Esophagus squamous epithelium (tissue), 5 donors: ENCODE data around the gene COL24A1. TPM values are rescaled to one million over a fixed set of nuclear protein-coding genes. Genes with fewer than 3 reads are reported as not detected.

Experiments used
- DNase-seq: peaks from one replicate; lab custom pipeline; 2025; lab: John Stamatoyannopoulos, UW
- H3K27ac ChIP-seq, 4 donors: fragments of 200-600 bp; sonication (generic); one replicate each; pipeline ENCODE4 v1.5.1; 2016 to 2019; ENCODE audit warnings: mild to moderate bottlenecking in 1 of 4
- H3K27me3 ChIP-seq, 4 donors: fragments of 200-600 bp; sonication (generic); 1 replicate in 3 of 4; 2 replicates in 1 of 4; pipeline versions ENCODE4 v1.5.1 to v1.6.0; 2017 to 2021; ENCODE audit warnings: antibody characterized with exemption in 1 of 4
- H3K36me3 ChIP-seq, 3 donors: fragments of 200-600 bp; sonication (generic); one replicate each; pipeline ENCODE4 v1.5.1; 2016 to 2019
- H3K4me1 ChIP-seq, 3 donors: fragments of 200-600 bp; sonication (generic); one replicate each; pipeline ENCODE4 v1.5.1; 2017 to 2019
- H3K4me3 ChIP-seq, 4 donors: fragments of 200-600 bp; sonication (generic); 1 replicate in 3 of 4; 2 replicates in 1 of 4; pipeline ENCODE4 v1.5.1; 2016 to 2019; ENCODE audit warnings: mild to moderate bottlenecking in 2 of 4, moderate library complexity in 1 of 4
- H3K9me3 ChIP-seq, 3 donors: fragments of 200-600 bp; sonication (generic); one replicate each; pipeline ENCODE4 v1.5.1; 2016 to 2019
- CTCF ChIP-seq, 6 experiments: fragments of 450-650 bp in 4 of 6; fragments of 200-600 bp in 2 of 6; sonication (generic) in 2 of 6; IDR thresholded peaks; one replicate each; pipeline ENCODE4 v1.5.1; 2016 to 2019; ENCODE audit warnings: antibody characterized with exemption in 6 of 6, mild to moderate bottlenecking in 4 of 6, moderate library complexity in 4 of 6
- POLR2A ChIP-seq, 4 donors: fragments of 450-650 bp; IDR thresholded peaks; one replicate each; pipeline ENCODE4 v1.6.1; 2017; ENCODE audit warnings: antibody characterized with exemption in 4 of 4, mild to moderate bottlenecking in 4 of 4, moderate library complexity in 3 of 4
- WGBS, 2 donors: methylation state at CpG; one replicate each; pipeline ENCODE4 v1.1.5; 2018; 5-methylcytosine and 5-hydroxymethylcytosine counted together
- intact Hi-C: fragments of 100-400 bp; cut with DNase I; formaldehyde crosslinking; loops from one replicate; pipeline ENCODE4 v1.15.0; 2022
- total RNA-seq, 4 donors: library from RNA; depleted of rRNA; stranded (reverse); fragments of >200 nt; gene quantifications; one replicate each; pipeline ENCODE4 v1.1.0, GENCODE V29; 2016
- donor health status: DM: yes; HTN: yes; CAD: no.

The COL24A1 gene
- total RNA-seq, 4 donors from 2014 or later: 0.15 to 0.38 TPM; not detected in 2

- Histone ChIP-seq H3K4me1 (peaks cover 0 to 13% (median 0%) of the 10 kb centered on the region in 3 donors), H3K36me3 (no peaks in the 10 kb centered on the region), H3K27ac (peak overlapping the region in 2 of 4 donors; percentile 30 to 64), H3K27me3 (peaks cover 0 to 1% (median 0%) of the 10 kb centered on the region in 4 donors), H3K9me3 (no peaks in the 10 kb centered on the region), H3K4me3 (no peak overlapping the region)
- TF ChIP-seq POLR2A (IDR thresholded peaks at IDR 0.05) (no peak), CTCF (IDR thresholded peaks at IDR 0.05) (no peak)
- 56 to 62% methylated on average over 1 of the region's 1 CpG for WGBS, 2 donors
- intact Hi-C loops: no loop called here
- DNase-seq: no peak
Measured at GRCh38 chr1:86149591-86149990, 7.0 kb downstream of the COL24A1 start.

GRCh38 chr1:86147755-86148154, 8.8 kb downstream of the COL24A1 start:
- TF ChIP-seq CTCF (IDR thresholded peaks at IDR 0.05) (no peak), POLR2A (IDR thresholded peaks at IDR 0.05) (no peak)
- DNase-seq: no peak
- intact Hi-C loops: no loop called here
- Histone ChIP-seq H3K9me3 (no peaks in the 10 kb centered on the region), H3K27ac (no peak overlapping the region), H3K4me3 (no peak overlapping the region), H3K27me3 (no peaks in the 10 kb centered on the region), H3K36me3 (no peaks in the 10 kb centered on the region), H3K4me1 (peaks cover 0 to 11% (median 0%) of the 10 kb centered on the region in 3 donors)
- WGBS, 2 donors: 75 to 91% methylated on average over 2 of the region's 2 CpGs

GRCh38 chr1:86146566-86146965, 10.0 kb downstream of the COL24A1 start:
- H3K4me1 ChIP-seq: peaks cover 0 to 11% (median 0%) of the 10 kb centered on the region in 3 donors
- H3K27ac ChIP-seq: no peak overlapping the region
- 67 to 76% methylated on average over 2 of the region's 2 CpGs for WGBS, 2 donors
- DNase-seq: no peak
- no peaks in the 10 kb centered on the region for H3K9me3 ChIP-seq
- no peaks in the 10 kb centered on the region for H3K27me3 ChIP-seq
- H3K4me3 ChIP-seq: no peak overlapping the region
- TF ChIP-seq CTCF (IDR thresholded peaks at IDR 0.05) (peak in 1 of 6 experiments; percentile 4), POLR2A (IDR thresholded peaks at IDR 0.05) (no peak)
- H3K36me3 ChIP-seq: no peaks in the 10 kb centered on the region
- intact Hi-C loops: no loop called here

GRCh38 chr1:86140281-86140880, 16.2 kb downstream of the COL24A1 start:
- Histone ChIP-seq H3K27ac (no peak overlapping the region), H3K4me3 (no peak overlapping the region), H3K4me1 (no peaks in the 10 kb centered on the region), H3K27me3 (no peaks in the 10 kb centered on the region), H3K9me3 (no peaks in the 10 kb centered on the region), H3K36me3 (no peaks in the 10 kb centered on the region)
- intact Hi-C loops: no loop called here
- 26 to 40% methylated on average over 3 of the region's 3 CpGs for WGBS, 2 donors
- no peak for DNase-seq
- no peak for TF ChIP-seq POLR2A (IDR thresholded peaks at IDR 0.05)
- TF ChIP-seq CTCF (IDR thresholded peaks at IDR 0.05): no peak

- Histone ChIP-seq H3K27ac (no peak overlapping the region), H3K4me3 (no peak overlapping the region), H3K36me3 (no peaks in the 10 kb centered on the region), H3K9me3 (no peaks in the 10 kb centered on the region), H3K27me3 (no peaks in the 10 kb centered on the region), H3K4me1 (no peaks in the 10 kb centered on the region)
- 45 to 61% methylated on average over 3 of the region's 3 CpGs for whole genome bisulfite sequencing, 2 donors
- intact Hi-C loops: no loop called here
- DNase-seq: no peak
- TF ChIP-seq POLR2A (IDR thresholded peaks at IDR 0.05): no peak
- TF ChIP-seq CTCF (IDR thresholded peaks at IDR 0.05): no peak
Measured at GRCh38 chr1:86138746-86139145, 17.8 kb downstream of the COL24A1 start.
